Activated CD8-positive, alpha-beta memory T cell treated with anti-CD3 and anti-CD28 coated beads, Interleukin-2, amount 50 U/mL, for 24 hours (primary cell): Measurements from ENCODE around the gene TAAR8.
"Not testable (repeated sequence)": the region's sequence is repeated elsewhere in the genome, so short reads cannot be mapped to it uniquely, and the experiment has no call there.

Source experiments
- DNase-seq: peaks from one replicate; pipeline ENCODE4 v3.0.0-alpha.2; 2020; ENCODE audit errors: extremely low read depth

The TAAR8 gene

DNA sequence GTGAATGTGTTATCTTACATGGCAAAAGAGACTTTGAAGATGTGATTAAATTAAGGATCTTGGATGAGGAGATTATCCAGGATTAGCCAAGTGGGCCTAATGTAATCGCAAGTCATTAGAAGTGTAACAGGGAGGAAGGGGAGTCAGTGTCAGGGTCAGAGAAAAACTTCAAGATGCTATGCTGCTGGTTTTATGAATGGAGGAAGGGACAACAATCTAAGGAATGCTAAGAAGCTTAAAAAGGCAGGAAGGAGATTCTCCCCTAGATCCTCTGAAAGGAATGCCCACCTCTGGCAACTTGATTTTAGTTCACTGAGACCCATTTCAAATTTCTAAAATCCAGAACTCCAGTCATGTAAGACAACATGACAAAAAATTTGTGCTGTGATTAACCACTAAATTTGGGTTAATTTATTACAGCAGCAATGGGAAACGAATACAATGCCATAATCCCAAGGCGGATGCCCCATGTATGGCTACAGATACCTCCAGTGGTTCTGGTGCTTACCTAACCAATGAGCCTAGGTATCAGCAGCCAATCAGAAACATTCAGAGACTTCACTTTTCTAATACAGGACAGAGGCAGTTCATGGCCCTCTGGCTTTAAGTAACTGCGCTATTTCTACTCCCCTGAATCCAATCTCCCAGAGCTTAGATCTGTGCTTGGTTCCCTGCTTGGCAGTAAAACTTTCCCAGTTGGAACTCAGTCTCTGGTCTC lies 3.6 kb upstream of the TAAR8 start:
- DNase-seq: no peak

DNA sequence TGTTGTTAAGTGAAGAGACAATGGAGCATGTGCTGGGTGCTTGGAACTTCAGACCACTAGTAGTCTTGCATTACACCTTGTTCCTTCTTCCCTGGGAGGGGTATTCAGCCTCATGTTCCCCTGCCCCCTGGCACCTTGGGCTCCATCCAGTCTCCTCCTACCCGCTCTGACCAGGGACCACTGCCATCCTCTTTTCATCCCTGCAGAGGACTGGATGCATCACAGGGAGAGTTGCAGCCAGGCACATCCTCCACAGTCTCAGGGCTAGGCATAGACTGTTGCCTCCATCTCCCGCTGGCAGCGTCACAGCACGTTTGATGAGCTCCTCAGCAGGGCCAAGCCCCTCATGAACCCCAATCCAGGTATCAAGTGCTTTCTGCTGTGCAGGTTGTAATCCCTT lies 1.3 kb upstream of the TAAR8 start:
- no peak for DNase-seq

DNA sequence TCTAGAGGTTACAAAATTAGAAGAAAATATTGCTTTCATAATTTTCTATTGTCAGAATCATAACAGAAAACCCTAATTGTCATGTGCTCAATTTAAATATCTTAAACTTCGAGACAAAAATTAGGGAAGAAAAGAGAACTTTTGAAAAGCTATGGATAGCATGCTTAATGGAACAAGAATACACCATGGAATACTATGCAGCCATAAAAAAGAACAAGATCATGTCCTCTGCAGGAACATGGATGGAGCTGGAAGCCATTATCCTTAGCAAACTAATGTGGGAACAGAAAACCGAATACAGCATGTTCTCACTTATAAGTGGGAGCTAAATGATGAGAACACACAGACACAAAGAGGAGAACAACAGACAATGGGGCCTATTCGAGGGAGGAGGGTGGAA lies 7.6 kb downstream of the TAAR8 start:
- DNase-seq: not testable (repeated sequence)

DNA sequence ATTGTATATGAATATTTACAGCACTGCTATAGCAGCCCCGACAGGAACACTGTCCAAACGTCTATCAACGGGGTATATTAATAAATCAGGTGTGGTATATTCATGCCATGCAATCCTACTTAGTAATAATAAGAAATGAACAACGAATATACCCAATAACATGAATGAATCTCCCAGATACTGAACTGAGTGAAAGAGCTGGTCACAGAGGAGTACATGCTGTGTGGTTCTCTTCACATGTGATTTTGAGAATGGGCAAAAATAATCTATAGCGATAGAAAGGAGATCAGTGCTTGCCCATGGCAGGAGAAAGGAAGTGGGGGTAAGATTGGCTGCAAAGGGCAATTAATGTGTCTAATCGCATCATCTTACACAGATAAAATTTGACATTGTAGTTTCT lies 13.9 kb downstream of the TAAR8 start:
- no peak for DNase-seq

DNA sequence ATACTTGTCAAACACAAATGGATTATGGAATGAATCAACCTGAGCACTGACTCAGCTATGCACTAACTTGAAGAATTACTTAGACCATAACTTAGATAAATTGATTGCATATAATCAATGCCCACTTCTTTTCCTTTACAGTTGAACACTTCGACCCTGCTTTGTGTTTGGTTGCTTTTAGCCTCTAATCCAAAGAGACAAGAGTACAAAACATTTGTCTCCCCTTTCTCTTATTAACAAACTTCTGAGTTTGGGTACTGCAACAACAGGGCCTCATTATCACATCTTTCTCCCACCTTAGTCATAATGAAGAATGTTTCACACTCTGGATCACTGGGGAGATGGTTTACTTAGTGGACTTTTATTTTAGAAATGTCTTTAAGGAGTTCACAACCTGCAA lies 15.1 kb downstream of the TAAR8 start:
- DNase-seq: no peak

DNA sequence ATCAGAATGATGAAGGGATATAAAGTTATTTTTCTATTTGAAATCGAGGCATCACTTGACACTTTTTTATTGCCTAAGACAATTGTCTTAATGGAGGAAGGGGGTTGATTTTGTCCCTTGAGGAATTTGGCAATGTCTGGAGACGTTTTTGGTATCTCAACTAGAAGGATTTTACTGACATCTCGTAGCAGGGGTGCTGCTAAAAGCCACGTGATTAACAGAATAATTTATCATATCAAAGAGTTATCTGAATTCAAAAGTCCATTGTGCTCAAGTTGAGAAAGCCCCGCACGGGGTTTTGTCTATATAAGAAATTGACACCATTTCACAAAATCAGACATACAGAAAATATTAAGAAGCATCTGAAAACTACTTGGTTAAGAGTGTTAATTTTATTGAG lies 16.1 kb downstream of the TAAR8 start:
- no peak for DNase-seq

DNA sequence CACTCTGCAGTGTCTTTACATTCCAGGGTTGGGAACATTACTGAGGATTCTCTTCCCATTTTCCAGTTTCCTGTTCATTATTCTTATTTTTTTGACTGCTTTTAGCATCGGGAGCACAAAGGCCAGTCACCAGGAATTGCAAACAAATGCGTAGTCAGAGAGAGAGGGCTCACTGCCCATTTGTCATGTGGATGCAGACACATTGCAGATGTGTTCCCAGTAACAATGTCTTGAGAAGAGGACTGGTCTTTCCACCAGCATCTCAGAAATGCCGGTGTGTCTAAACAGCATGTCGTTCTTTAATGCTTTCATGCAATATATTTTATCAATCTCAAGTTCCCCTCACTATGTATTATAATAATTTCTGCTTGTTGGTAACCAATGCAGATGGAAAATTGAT lies 16.7 kb downstream of the TAAR8 start:
- DNase-seq: no peak

DNA sequence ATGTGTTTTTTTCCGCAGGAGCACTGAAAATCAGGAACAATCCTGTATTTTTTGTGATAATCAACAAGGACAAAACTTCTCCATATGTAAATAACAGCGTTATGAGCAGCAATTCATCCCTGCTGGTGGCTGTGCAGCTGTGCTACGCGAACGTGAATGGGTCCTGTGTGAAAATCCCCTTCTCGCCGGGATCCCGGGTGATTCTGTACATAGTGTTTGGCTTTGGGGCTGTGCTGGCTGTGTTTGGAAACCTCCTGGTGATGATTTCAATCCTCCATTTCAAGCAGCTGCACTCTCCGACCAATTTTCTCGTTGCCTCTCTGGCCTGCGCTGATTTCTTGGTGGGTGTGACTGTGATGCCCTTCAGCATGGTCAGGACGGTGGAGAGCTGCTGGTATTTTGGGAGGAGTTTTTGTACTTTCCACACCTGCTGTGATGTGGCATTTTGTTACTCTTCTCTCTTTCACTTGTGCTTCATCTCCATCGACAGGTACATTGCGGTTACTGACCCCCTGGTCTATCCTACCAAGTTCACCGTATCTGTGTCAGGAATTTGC lies 17.8 kb downstream of the TAAR8 start, which contains the start of gene TAAR6:
Gene TAAR6, plus strand, starts transcription at position 102 of the 557 bp plus-strand sequence. Its CDS starts 0 bp downstream, at position 102.
- no peak for DNase-seq

DNA sequence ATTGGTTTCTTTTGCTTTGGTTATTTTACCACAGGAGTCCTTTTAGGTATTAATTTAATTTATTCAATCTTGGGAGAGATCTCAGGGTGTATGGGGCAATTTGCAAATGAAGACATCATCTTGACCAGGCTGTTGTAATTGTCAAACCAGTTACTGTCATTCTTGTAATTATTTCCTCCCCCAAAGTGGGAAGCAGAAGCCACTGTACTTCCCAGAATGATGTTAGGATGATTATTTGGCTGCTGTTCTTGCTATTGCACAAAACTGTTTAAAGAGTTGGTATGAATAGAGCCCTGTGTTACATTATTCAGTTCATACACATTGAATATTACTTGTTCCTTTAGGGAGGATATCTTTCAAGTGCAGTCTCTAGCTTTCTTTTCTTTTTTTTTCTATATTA lies 19.3 kb downstream of the TAAR8 start:
- no peak for DNase-seq

DNA sequence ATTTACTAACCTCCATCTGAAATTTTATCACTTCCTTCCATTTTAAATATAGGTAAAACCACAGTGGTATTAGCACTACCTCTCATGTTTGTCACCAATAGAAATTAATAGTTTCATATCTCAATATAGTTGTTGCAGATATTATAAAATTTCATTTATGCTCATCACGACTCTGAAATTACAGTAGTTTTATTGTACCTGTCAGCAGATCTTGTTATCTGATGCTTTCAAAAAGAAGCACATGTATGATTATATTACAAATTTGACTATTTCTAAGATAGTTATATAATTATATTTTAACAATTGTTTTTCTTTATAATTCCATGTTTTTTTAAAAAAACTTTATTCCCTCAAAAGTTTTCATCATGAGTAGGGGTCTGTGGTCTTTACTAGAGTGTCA lies 32.2 kb downstream of the TAAR8 start:
- DNase-seq: no peak

DNA sequence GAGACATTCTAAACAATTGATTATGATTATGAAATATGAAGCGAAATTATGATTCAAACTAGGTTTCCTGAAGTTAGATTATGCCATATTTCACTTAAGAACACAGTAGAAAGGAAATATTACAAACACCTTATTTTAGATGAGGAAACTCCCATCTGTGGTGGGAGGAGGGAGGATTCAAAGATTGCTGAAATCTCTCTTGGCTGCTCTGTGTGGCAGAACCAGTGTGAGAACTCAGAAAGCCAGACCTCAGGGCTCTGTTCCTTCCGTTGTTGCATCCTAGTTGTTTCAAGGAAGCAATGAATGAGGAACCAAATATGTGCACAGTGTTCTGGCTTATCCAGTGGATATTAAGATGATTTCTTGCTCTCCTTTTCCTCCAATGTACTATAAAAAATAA lies 35.0 kb downstream of the TAAR8 start:
- DNase-seq: no peak

DNA sequence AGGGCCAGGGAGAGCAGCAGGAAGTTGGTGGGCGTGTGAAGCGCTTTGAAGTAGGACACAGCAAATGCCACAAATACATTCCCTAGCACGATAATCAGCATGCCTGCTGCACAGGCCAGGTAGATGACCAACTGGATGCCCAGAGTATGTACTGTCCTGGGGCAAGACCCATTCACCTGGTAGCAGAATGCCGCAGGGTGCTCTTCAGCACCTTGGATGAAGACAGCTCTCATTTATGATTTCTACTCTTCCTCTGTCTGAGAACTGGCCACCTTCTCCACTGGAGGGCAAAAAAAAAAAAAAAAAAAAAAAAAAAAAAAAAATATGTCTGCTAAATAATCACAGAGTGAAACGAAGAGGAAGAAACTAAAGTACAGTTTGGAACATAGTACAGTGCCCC lies 37.0 kb downstream of the TAAR8 start, which contains the start of gene TAAR5:
Gene TAAR5, minus strand, starts transcription at position 288 of the 400 bp plus-strand sequence. Its CDS starts 55 bp downstream, at position 233.
- no peak for DNase-seq

DNA sequence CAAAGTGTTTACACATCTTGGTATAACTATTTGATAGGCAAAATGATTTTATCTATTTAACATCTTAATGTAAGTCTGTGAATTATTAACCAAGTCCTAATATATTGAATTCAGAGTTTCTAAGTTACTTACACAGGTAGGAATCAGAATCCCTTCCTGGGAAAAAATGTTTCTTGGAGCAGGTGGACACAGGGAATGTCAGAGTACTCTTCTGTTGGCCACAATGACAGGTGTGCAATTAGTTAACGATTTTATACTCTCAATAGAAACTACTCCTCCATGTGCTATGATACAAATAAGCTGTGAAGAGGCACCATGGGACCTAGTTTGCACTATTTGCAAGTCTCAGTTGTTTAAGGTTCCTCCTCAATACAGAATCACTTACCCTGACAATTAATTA lies 37.9 kb downstream of the TAAR8 start:
- no peak for DNase-seq

DNA sequence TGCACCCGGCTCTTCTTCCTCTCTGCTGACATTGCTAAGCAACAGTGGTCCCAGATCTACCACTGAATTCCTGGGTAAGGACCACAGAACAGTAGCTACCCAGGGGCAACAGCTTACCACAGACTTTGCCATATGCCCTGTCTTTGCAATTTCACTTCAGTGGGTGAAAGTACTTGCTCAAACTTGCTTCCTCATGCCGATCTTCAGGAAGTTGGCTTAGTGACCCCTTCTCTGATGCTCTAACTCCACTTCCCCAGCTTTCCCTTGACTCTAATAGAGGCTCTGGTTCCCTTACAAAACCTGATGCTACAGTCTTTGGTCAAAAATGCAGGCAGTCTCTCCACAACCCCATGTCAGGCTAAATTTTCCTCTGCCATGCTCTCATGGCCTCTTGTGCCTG lies 40.4 kb downstream of the TAAR8 start:
- DNase-seq: no peak

DNA sequence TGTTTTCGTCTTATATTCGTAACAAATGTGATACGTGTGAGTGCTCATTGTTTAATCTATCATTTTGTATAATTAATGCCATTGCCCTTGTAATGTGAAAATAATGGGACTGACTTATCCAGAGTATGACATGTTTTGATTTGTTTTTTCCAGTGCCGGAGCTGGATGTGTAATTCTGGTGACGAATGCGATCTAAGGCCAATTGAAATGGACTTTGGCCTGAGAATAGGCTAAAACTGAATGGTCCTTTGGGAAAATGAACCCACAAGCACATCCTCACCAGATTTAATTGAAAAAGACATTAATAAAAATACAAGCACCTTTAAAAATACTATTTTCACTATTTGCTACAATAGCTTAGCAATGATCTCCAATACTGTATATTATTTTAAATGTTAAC lies 43.7 kb downstream of the TAAR8 start:
- DNase-seq: no peak

DNA sequence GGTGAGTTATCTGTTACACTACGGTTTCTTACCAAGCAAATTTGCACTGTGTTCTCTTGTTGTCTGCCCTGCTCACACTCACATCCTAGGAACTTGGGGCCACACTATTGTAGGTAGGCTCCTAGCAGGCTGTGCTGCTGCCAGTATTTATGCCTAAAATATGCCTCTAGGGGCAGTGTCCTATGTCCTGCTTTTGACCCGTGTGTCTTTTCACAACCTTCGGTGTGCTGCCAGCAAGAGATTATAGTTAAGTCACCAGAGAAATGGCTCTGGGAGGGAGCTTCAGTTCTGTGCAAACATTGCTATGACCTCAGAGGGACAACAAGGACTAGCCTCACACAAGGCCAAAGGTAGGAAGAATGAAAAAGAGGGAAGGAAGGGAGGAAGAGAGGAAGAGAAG lies 46.0 kb downstream of the TAAR8 start:
- no peak for DNase-seq

DNA sequence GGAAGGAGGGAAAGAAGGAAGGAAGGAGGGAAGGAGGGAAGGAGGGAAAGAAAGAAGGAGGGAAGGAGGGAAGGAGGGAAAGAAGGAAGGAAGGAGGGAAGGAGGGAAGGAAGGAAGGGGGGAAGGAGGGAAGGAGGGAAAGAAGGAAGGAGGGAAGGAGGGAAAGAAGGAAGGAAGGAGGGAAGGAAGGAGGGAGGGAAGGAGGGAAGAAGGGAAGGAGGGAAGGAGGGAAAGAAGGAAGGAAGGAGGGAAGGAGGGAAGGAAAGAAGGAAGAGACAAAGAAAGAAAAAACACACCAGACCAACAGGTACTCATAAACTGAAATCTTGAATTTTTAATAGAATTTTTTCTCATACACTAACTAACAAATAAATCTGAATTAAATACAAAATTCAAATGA lies 48.4 kb downstream of the TAAR8 start:
- not testable (repeated sequence) for DNase-seq
